Stimulated activated naive CD8-positive, alpha-beta T cell treated with anti-CD3 and anti-CD28 coated beads, Interleukin-15, Interleukin-2, amounts not matched to agents 100 ng/mL and 50 ng/mL, for 24 hours (primary cell): Measurements from ENCODE around the gene RGL4.

Experiments used
- H3K27ac Mint-ChIP-seq: one replicate; pipeline ENCODE4 v1.8.0; 2021; ENCODE audit warnings: mild to moderate bottlenecking, mixed read lengths
- H3K27me3 Mint-ChIP-seq: one replicate; pipeline ENCODE4 v1.8.0; 2021; ENCODE audit warnings: mixed read lengths
- H3K36me3 Mint-ChIP-seq: one replicate; pipeline ENCODE4 v1.8.0; 2021; ENCODE audit warnings: low read depth, mixed read lengths
- H3K4me1 Mint-ChIP-seq: one replicate; pipeline ENCODE4 v1.8.0; 2021; ENCODE audit warnings: low read depth, mixed read lengths
- H3K4me3 Mint-ChIP-seq: one replicate; pipeline ENCODE4 v1.8.0; 2021; ENCODE audit warnings: mild to moderate bottlenecking, mixed read lengths
- H3K9me3 Mint-ChIP-seq: one replicate; pipeline ENCODE4 v1.8.0; 2021; ENCODE audit warnings: mixed read lengths

RGL4 gene

DNA sequence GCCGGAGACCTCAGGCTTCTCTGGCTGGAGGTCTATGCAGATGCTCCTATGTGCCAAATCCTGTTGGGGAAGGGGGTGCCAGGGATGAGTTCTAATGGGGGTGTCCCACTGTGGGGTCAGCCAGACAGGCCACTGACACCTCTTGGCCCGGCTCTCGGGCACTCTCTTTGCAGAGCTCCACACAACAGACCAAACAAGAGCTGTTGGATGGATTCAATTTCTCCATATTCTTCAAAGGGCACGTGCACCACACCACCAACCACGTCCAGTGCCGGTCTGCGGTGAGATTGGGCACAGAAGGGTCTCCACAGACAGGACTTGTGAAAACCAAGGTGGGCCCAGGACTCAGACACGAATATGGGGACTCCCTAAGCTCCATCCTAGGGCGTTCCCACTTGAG lies 2.2 kb upstream of the RGL4 start:
- Mint-ChIP-seq H3K27me3 (no peaks in the 10 kb centered on the region), H3K9me3 (no peaks in the 10 kb centered on the region), H3K36me3 (peaks cover 11% of the 10 kb centered on the region), H3K27ac (no peak overlapping the region), H3K4me3 (no peak overlapping the region), H3K4me1 (no peaks in the 10 kb centered on the region)

GRCh38 chr22:23689414-23689813 lies 1.4 kb upstream of the RGL4 start:
- H3K4me3 Mint-ChIP-seq, result no peak overlapping the region
- no peak overlapping the region for H3K27ac Mint-ChIP-seq
- peaks cover 16% of the 10 kb centered on the region for H3K36me3 Mint-ChIP-seq

GRCh38 chr22:23691748-23692423 lies 1.1 kb downstream of the RGL4 start:
- Mint-ChIP-seq H3K27me3 (no peaks in the 10 kb centered on the region), H3K36me3 (peaks cover 24% of the 10 kb centered on the region), H3K9me3 (no peaks in the 10 kb centered on the region), H3K4me1 (peaks cover 25% of the 10 kb centered on the region), H3K4me3 (no peak overlapping the region), H3K27ac (no peak overlapping the region)

More at GRCh38 chr22:23689414-23689813, 1.4 kb upstream of the RGL4 start:
- peaks cover 3% of the 10 kb centered on the region for H3K4me1 Mint-ChIP-seq
- no peaks in the 10 kb centered on the region for H3K9me3 Mint-ChIP-seq
- H3K27me3 Mint-ChIP-seq, result no peaks in the 10 kb centered on the region

- Mint-ChIP-seq H3K4me1 (peaks cover 34% of the 10 kb centered on the region), H3K9me3 (no peaks in the 10 kb centered on the region), H3K4me3 (no peak overlapping the region), H3K27me3 (no peaks in the 10 kb centered on the region), H3K27ac (no peak overlapping the region), H3K36me3 (peaks cover 24% of the 10 kb centered on the region)
Measured at GRCh38 chr22:23692598-23693291, 1.9 kb downstream of the RGL4 start.

DNA sequence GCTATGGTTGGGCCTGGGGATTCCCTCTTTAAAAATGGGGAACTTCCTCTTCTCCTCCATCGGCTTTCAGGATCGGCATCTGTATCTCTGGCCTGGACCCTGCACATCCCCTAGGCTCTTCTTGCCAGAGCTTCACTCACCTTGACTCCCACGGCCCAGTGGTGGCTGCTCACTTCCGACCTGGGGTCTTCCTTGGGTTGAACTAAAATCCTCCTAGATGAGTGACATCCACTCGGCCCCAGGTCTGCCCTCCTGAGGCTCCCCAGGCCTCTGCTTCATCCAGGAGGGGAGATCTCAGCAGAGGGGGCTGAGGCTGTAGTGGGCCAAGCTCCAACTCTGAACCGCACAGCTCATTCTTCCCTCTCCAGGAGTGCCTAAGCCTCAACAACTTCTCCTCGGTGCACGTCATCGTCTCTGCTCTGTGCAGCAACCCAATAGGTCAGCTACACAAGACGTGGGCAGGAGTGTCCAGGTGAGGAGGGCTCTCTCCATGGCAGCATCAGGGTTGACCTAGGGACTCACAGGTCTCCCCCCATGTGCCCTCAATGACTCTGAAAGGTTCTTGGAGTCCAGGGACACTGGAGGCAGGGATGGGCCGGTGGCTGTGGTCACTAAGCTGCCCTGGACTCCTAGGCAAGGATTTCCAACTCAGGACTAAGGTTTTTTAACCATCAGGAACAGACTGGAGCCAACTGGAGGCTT lies 3.3 kb downstream of the RGL4 start:
- Mint-ChIP-seq H3K27ac (no peak overlapping the region), H3K4me1 (peaks cover 41% of the 10 kb centered on the region), H3K9me3 (no peaks in the 10 kb centered on the region), H3K27me3 (no peaks in the 10 kb centered on the region), H3K4me3 (no peak overlapping the region), H3K36me3 (peaks cover 34% of the 10 kb centered on the region)

- Mint-ChIP-seq H3K9me3 (no peaks in the 10 kb centered on the region), H3K4me1 (peaks cover 42% of the 10 kb centered on the region), H3K27me3 (no peaks in the 10 kb centered on the region), H3K36me3 (peaks cover 43% of the 10 kb centered on the region), H3K27ac (peak overlapping the region; percentile 98), H3K4me3 (no peak overlapping the region)
Measured at GRCh38 chr22:23695141-23695540, 4.3 kb downstream of the RGL4 start.

DNA sequence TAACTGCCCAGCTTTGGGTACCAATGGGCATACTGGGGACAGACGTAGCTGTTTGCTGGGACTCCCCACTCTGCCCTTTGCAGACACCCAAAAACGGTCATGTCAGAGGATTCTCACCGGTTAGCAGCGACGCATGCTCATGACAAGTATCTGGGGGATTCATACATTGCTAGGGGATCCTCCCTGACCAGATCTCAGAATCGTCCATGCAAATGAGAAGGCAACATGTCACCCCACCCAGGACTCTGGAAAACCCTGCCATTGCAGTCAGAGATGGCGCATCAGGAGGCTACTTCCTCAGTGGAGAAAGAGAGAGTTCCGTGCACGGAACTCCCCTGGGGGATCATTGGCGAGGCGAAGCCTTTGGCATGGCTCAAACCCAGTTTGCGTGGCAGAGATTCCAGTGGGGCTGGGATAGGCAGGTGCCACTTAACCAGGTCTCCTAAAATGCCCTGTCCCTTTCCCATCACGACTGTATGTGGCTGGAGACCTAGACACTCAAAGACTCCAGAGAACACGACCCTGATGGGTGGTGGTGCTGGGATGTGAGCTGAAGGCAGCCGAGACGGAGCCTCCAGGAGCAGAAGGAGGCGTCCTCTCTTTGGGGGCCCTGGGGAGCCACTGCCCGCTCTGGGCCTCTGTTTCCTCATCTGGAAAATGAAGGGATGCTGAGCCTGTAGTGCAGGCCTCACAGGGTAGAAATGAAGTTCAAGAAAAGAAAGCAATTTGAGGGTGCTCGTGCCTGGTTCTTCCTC lies 4.9 kb downstream of the RGL4 start:
- Mint-ChIP-seq H3K4me1 (peaks cover 48% of the 10 kb centered on the region), H3K9me3 (no peaks in the 10 kb centered on the region), H3K36me3 (peaks cover 45% of the 10 kb centered on the region)

GRCh38 chr22:23696326-23696851 lies 5.6 kb downstream of the RGL4 start:
- no peaks in the 10 kb centered on the region for H3K27me3 Mint-ChIP-seq
- H3K27ac Mint-ChIP-seq, result peak overlapping the region; percentile 98
- peak overlapping the region; percentile 87 for H3K4me3 Mint-ChIP-seq
- peaks cover 52% of the 10 kb centered on the region for H3K36me3 Mint-ChIP-seq
- H3K4me1 Mint-ChIP-seq, result peaks cover 48% of the 10 kb centered on the region
- no peaks in the 10 kb centered on the region for H3K9me3 Mint-ChIP-seq

More for the DNA sequence above, 4.9 kb downstream of the RGL4 start:
- Mint-ChIP-seq H3K27ac (peak overlapping the region; percentile 98), H3K27me3 (no peaks in the 10 kb centered on the region), H3K4me3 (peak overlapping the region; percentile 87)

DNA sequence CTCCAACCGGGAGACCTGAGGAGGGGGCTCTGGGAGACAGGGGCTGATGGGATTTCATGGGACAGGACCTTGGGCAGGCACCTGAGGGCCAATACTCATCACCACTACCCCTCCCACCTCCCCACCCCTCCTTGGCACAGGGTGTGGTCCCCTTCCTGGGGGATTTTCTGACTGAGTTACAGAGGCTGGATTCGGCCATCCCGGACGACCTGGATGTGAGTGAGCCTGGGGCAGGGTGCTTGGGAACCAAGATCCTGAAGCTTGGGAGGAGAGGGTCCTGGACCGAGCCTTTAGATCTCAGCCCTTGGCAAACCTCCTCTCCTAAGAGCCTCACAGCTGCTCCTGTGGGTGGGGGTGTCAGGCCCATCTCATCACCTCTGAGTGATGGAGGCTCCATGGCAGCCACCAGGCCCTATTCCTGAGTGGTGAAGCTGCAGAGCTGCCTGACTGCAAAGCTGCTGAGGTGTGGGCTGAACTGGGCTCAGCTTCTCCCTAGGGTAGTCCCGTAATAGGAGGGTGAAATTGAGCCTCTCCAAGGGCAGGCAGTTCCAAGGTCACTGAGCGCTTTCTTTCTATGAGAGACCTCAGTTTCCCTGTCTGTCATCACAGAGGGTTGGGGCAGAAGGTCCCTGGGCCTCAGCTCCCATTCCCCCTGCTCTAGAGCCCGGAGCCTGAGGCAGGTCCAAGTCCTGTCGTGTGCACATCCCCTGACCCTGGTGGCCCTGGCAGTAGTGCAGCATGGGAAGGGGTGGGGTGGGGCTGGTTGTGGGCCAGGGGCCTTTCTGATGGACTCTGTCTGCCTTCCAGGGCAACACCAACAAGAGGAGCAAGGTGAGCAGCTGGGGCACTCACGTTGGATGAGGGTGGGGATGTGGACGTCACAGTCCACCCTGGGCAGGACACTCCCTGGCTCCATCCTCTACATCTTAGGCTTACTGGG lies 6.5 kb downstream of the RGL4 start:
- Mint-ChIP-seq H3K4me3 (peak overlapping the region; percentile 87), H3K36me3 (peaks cover 61% of the 10 kb centered on the region), H3K9me3 (no peaks in the 10 kb centered on the region), H3K4me1 (peaks cover 51% of the 10 kb centered on the region), H3K27me3 (no peaks in the 10 kb centered on the region), H3K27ac (peak overlapping the region; percentile 98)

DNA sequence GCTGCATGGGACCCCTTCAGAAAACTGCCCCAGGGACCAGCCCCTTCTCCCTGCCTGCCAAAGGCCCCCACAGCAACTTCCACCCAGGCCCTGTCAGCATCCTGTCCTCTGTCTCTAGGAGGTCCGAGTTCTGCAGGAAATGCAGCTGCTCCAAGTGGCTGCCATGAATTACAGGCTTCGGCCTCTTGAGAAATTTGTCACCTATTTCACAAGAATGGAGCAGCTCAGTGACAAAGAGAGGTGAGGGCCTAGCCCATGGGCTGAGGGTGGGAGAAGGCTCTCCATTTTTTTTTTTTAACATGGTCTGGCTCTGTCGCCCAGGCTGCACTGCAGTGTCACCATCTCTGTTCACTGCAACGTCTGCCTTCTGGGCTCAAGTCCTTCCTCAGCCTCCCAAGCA lies 7.3 kb downstream of the RGL4 start:
- peaks cover 60% of the 10 kb centered on the region for H3K36me3 Mint-ChIP-seq
- no peak overlapping the region for H3K4me3 Mint-ChIP-seq
- H3K4me1 Mint-ChIP-seq, result peaks cover 56% of the 10 kb centered on the region
- H3K27ac Mint-ChIP-seq, result no peak overlapping the region
- H3K9me3 Mint-ChIP-seq, result no peaks in the 10 kb centered on the region
- no peaks in the 10 kb centered on the region for H3K27me3 Mint-ChIP-seq

DNA sequence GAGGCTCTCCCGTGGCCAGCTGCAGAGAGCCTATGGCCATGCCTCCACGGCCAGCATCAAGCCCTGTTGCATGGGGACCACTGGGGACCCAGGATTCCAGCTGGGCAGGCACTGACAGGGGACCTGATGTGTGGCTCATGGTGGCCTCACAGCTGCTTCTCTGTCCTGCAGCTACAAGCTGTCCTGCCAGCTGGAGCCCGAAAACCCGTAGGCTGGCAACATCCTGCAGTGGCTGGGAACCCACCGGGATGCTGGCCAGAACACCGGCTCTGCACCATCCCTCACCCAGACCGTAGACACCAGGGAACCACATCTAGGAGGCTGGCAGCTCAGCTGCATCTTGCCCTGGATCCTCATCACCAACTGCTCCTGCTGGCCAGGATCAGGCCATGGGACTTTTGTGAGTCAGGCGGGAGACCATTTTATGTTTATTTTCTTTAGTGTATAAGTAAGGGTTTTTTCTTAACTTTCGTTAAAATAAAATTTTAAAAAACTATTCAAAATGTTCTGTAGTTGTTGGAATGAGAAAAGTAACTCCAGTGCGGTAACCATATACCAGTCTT lies 7.9 kb downstream of the RGL4 start:
- Mint-ChIP-seq H3K4me3 (no peak overlapping the region), H3K27ac (no peak overlapping the region), H3K4me1 (peaks cover 63% of the 10 kb centered on the region), H3K36me3 (peaks cover 65% of the 10 kb centered on the region), H3K9me3 (no peaks in the 10 kb centered on the region), H3K27me3 (no peaks in the 10 kb centered on the region)

GRCh38 chr22:23700706-23701105 lies 9.9 kb downstream of the RGL4 start:
- peaks cover 69% of the 10 kb centered on the region for H3K4me1 Mint-ChIP-seq
- no peak overlapping the region for H3K27ac Mint-ChIP-seq
- peaks cover 72% of the 10 kb centered on the region for H3K36me3 Mint-ChIP-seq
- no peaks in the 10 kb centered on the region for H3K9me3 Mint-ChIP-seq
- H3K27me3 Mint-ChIP-seq, result no peaks in the 10 kb centered on the region
- H3K4me3 Mint-ChIP-seq, result no peak overlapping the region

DNA sequence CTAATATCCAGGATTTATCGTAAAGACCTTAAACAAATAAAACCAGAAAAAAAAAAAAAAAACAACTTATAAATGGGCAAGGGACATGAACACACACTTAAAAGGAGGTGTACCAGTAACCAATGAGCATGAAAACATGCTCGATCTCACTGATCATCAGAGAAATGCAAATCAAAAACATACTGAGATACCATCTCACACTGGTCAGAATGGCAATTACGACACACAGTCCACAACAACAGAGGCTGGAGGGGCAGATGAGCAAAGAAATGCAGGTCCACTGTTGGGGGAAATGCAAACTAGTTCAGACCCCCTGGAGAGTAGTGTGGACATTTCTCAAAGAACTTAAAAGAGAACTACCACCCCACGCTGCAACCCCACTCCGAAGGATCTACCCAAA lies 13.2 kb downstream of the RGL4 start:
- peaks cover 72% of the 10 kb centered on the region for H3K4me1 Mint-ChIP-seq
- H3K27ac Mint-ChIP-seq, result peak overlapping the region; percentile 72
- peak overlapping the region; percentile 62 for H3K4me3 Mint-ChIP-seq
- no peaks in the 10 kb centered on the region for H3K9me3 Mint-ChIP-seq
- H3K27me3 Mint-ChIP-seq, result no peaks in the 10 kb centered on the region
- peaks cover 92% of the 10 kb centered on the region for H3K36me3 Mint-ChIP-seq
